Measurements from ENCODE around the gene CENPP.

CENPP gene

GRCh38 chr9:92479346-92479745 is 153.6 kb downstream of the CENPP start:
- Histone ChIP-seq H3K4me3 (ENCODE audit: insufficient read depth, low read length, poor library complexity, severe bottlenecking) (no peak overlapping the region), H3K9me3 (ENCODE audit: insufficient read depth, low read length) (no peaks in the 10 kb centered on the region), H3K27ac (ENCODE audit: low read depth, low read length) (no peak overlapping the region), H4K20me1 (ENCODE audit: low read depth, low read length) (no peaks in the 10 kb centered on the region), H3F3A (ENCODE audit: insufficient read depth) (no peaks in the 10 kb centered on the region), H3K79me2 (ENCODE audit: insufficient read depth, low read length) (no peaks in the 10 kb centered on the region), H3K36me3 (ENCODE audit: low read length) (no peaks in the 10 kb centered on the region), H3K27me3 (ENCODE audit: low read length) (no peaks in the 10 kb centered on the region), H3K4me2 (ENCODE audit: low read depth, low read length, poor library complexity, severe bottlenecking) (no peak overlapping the region), H2AFZ (ENCODE audit: low read depth, low read length, severe bottlenecking) (no peak overlapping the region), H3K9ac (ENCODE audit: low read length) (no peak overlapping the region), H3K9me2 (replicated peaks; ENCODE audit: insufficient read depth, low read length) (no peaks in the 10 kb centered on the region)
- TF ChIP-seq EZH2phosphoT487 (conservative IDR thresholded peaks at IDR 0.05; ENCODE audit: low read length) (no peak), CTCF (IDR thresholded peaks at IDR 0.05; ENCODE audit: insufficient read depth, low read length, poor library complexity, severe bottlenecking) (no peak)

DNA sequence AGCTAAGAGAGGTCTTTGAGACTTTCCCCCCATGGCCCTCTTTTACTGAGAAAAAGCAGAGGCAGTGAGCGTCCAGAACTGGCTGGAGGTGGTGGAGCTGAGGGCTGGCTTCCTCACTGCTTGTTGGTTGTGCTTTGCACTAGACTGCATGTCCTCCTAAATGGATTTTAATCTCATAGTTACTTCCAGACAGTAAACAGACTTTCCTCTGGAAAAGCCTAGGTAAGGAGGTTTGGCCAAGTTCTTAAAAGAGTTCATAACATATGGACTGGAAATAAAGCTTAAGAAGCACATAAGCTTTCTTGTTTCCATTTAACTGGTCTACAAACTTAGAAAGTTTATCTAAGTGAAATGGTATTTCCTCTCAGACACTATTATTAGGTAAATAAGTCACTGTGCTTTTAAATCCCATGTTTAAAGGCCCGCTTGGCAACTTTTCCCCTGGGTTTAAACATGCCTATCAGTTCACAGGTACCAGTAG is 154.6 kb downstream of the CENPP start:
- no peak overlapping the region for H3K4me2 ChIP-seq (ENCODE audit: low read depth, low read length, poor library complexity, severe bottlenecking)

GRCh38 chr9:92480986-92481633 is 155.4 kb downstream of the CENPP start:
- Histone ChIP-seq H3K36me3 (ENCODE audit: low read length) (no peaks in the 10 kb centered on the region), H3K27me3 (ENCODE audit: low read length) (no peaks in the 10 kb centered on the region), H3K9me3 (ENCODE audit: insufficient read depth, low read length) (no peaks in the 10 kb centered on the region), H2AFZ (ENCODE audit: low read depth, low read length, severe bottlenecking) (no peak overlapping the region), H3K4me3 (ENCODE audit: insufficient read depth, low read length, poor library complexity, severe bottlenecking) (no peak overlapping the region), H3K4me2 (ENCODE audit: low read depth, low read length, poor library complexity, severe bottlenecking) (no peak overlapping the region), H3K9me2 (replicated peaks; ENCODE audit: insufficient read depth, low read length) (no peaks in the 10 kb centered on the region), H3K27ac (ENCODE audit: low read depth, low read length) (no peak overlapping the region), H3K9ac (ENCODE audit: low read length) (no peak overlapping the region), H4K20me1 (ENCODE audit: low read depth, low read length) (no peaks in the 10 kb centered on the region), H3K79me2 (ENCODE audit: insufficient read depth, low read length) (no peaks in the 10 kb centered on the region), H3F3A (ENCODE audit: insufficient read depth) (no peaks in the 10 kb centered on the region)
- TF ChIP-seq CTCF (IDR thresholded peaks at IDR 0.05; ENCODE audit: insufficient read depth, low read length, poor library complexity, severe bottlenecking): no peak
- TF ChIP-seq EZH2phosphoT487 (conservative IDR thresholded peaks at IDR 0.05; ENCODE audit: low read length): no peak

More for the DNA sequence above, 154.6 kb downstream of the CENPP start:
- H3K4me3 ChIP-seq (ENCODE audit: insufficient read depth, low read length, poor library complexity, severe bottlenecking): no peak overlapping the region
- no peak overlapping the region for H3K9ac ChIP-seq (ENCODE audit: low read length)
- TF ChIP-seq CTCF (IDR thresholded peaks at IDR 0.05; ENCODE audit: insufficient read depth, low read length, poor library complexity, severe bottlenecking): no peak
- no peak for TF ChIP-seq EZH2phosphoT487 (conservative IDR thresholded peaks at IDR 0.05; ENCODE audit: low read length)
- no peaks in the 10 kb centered on the region for H4K20me1 ChIP-seq (ENCODE audit: low read depth, low read length)
- H3K36me3 ChIP-seq (ENCODE audit: low read length): no peaks in the 10 kb centered on the region
- no peak overlapping the region for H2AFZ ChIP-seq (ENCODE audit: low read depth, low read length, severe bottlenecking)
- no peaks in the 10 kb centered on the region for H3K9me2 ChIP-seq (replicated peaks; ENCODE audit: insufficient read depth, low read length)
- H3K27ac ChIP-seq (ENCODE audit: low read depth, low read length): no peak overlapping the region
- H3K9me3 ChIP-seq (ENCODE audit: insufficient read depth, low read length): no peaks in the 10 kb centered on the region
- H3K27me3 ChIP-seq (ENCODE audit: low read length): no peaks in the 10 kb centered on the region
- H3K79me2 ChIP-seq (ENCODE audit: insufficient read depth, low read length): no peaks in the 10 kb centered on the region
- H3F3A ChIP-seq (ENCODE audit: insufficient read depth): no peaks in the 10 kb centered on the region
